HG03175 (cell line): ENCODE results near the gene HGFAC.
"Not testable (repeated sequence)": the region's sequence is repeated elsewhere in the genome, so short reads cannot be mapped to it uniquely, and the experiment has no call there.

ENCODE experiments used
- ATAC-seq: cut with Tn5 transposase; IDR thresholded peaks from one replicate; pipeline ENCODE4 v1.9.1; 2021; ENCODE audit warnings: mild to moderate bottlenecking, moderate library complexity; ENCODE audit not compliant: unreplicated experiment

The HGFAC gene

DNA sequence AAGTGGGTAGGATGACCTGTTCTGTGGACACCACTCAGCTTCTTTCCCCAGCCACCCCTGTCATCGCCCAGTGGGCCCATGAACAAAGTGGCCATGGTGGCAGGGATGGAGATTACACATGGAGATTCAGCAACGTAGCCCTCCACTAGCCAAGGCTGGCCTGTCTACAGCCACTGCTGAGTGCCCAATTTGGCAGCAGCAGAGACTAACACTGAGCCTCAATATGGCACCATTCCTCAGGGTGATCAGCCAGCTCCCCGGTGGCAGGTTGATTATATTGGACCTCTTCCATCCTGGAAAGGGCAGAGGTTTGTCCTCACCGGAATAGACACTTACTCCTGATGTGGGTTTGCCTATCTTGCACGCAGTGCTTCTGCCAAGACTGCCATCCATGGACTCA is 17.4 kb downstream of the HGFAC start:
- ATAC-seq, result not testable (repeated sequence)

DNA sequence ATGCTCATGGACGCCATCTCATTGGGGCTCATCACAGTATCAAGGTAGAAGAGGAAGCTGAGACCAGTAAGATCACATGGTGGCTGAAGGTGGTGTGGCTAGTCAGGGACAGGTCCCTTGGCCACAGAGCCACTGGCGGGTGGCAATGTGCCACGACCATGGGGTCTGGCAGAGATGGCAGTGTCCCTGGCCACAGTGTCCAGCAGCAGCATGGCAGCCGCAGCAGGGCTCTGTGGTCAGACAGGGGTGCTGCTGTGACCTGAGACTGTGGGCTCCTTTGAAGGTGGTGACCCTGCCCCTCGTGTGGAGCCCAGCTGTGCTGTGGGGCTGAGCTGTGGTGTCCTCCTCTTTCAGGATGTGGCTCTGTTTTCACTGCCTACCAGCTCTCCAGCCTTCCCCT is 19.2 kb downstream of the HGFAC start:
- ATAC-seq, result no peak

DNA sequence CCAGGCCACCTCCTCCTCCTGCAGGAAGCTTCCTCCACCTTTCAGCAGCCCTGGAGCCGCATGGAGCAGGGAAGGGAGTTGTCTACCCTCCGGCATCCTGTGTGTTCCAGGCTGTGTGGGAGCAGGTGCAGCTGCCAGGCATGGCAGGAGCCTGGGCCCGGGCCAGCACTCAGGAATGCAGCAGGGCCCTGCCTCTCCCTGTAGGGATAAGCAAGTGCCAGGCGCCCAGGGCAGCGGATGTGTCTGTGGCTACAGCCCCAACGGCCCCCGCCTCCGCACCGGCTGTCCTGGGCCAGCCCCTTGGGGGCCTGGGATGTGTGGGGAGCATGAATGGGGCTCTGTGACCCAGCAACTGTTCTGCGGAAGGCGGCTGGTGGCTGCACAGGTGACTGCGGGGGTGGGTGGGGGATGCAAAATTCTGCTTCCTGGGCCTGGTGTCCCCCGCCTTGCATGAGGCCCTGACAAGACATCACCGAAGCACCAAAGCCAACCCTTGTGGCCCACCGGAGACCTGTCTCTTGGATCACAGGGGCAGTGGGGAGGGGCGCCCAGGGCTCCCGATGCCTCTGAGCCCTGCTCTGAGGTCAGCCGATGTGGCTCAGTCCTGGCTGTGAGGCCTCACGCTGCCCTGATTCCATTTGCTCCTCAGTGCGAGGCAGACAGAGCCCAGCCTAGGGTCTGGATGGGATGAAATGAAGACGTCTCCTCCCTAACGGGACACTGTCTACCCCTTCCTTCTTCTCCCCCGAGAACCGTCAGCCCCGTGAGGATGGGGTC is 19.9 kb downstream of the HGFAC start:
- no peak for ATAC-seq

DNA sequence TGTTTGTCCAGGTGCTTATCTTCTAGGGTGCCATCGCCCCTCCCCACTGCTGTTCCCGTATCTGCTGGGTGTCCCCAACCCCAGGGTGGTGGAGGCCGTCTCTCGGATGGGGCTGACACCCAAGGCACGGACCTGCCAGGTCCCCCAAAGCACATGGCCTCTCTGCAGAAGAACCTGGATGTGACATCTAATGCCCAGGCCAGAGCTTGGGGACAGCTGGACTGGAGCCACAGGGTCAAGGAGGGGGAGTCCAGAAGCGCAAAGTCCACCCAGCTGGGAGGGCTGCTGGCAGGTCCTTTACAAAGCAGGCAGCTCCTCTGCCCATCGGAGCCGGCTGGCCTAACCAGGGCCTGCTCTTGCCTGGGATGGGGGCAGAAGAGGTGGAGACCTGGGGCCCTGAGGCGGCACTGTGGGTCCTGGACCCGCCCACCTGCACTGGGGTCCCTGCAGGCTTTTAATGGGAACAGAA is 20.6 kb downstream of the HGFAC start:
- ATAC-seq, result no peak

DNA sequence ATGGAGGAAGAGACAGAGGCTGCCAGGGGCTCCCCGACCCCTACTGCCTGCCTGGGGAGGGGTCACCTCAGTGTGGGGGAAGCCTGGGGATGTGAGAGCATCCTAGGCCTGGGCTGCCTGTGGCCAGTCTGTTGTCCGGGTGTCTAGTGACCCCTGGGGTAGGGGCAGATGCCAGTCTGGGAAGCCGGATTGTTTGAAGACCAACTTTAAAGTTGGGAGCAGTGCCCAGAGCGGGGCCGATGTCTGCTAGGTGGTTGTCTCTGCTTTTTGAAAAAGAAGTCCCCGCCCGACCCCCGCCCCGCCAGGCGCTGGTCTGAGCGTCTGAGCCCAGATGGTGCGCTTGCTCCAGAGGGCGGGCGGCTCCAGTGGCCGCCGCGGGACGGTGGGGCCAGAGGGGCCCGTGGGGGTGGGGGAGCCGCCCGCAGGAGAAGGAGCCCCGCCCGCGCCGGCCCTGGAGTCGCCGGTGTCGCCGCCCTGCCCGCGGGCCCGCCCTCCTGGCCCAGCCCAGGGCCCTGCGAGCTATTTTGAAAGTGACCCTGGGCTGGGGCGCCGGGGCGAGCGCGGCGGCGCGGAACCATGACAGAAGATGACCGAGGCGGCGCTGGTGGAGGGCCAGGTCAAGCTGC is 21.1 kb downstream of the HGFAC start, which contains the start of gene DOK7:
Gene DOK7 (plus strand): TSS at position 517 of the 626 bp plus-strand sequence. CDS start 70 bp downstream, at position 587.
- no peak for ATAC-seq

DNA sequence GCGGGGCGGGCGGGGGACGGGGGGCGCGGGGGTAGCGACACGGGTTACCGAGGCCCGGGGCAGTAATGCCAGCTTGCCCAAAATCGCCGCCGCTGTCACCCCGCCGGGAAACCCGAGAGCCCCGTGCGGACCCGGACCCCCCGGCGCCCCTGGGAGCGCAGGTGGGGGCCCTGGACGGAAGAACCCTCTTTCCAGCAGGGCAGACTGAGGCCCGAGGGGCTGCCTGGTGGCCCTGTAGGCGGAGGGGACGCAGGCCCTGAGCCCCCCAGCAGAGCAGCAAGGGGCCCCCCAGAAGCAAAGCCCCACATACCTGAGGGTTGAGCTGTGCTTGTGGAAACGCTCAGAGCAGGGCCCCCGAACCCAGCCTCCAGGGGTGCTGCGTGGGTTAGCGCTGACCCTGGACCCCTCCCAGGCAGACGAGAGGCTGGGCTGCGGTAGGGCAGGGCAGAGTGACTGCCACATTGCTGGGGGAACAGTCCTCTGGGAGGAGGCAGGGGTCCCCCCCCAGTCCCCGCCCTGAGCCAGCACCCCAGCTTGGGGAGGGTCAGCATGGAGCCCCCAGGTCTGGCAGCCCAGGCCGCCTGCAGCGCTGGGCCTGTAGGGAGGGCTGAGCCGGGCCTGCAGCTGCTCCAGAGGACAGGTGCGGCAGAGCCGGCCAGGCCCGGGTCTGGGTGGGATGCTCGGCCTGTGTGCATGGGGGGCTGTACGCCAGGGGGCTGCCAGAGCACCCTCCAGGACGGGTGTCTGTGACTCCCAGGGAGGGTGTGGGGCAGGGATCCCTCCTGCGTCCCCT is 22.0 kb downstream of the HGFAC start:
- no peak for ATAC-seq

DNA sequence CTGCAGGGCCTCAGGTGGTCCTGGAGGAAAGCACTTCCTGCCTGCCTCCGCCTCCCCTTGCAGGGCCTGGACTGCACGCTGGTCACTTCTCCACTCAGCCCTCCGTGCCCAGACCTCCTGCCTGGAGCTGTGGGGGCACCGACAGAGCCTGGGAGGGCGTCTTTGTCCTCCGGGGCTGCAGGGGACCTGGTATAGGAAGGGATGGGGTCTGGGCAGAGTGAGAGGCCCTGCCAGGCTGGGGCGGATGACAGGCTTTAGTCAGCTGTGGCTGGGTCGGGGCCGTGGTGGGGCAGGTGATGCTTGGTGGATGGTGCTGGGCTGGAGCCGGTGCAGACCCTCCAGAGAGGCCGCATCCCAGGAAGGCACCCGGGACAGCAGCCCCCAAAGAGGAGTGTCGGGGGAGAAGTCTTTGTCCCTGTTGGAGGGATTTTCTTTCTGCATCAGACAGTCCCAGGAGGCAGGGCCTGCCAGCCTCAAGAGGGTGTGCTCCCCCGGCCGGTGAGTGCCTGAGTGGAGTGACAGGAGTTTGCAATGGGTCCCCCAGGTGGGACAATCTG is 22.7 kb downstream of the HGFAC start:
- no peak for ATAC-seq

DNA sequence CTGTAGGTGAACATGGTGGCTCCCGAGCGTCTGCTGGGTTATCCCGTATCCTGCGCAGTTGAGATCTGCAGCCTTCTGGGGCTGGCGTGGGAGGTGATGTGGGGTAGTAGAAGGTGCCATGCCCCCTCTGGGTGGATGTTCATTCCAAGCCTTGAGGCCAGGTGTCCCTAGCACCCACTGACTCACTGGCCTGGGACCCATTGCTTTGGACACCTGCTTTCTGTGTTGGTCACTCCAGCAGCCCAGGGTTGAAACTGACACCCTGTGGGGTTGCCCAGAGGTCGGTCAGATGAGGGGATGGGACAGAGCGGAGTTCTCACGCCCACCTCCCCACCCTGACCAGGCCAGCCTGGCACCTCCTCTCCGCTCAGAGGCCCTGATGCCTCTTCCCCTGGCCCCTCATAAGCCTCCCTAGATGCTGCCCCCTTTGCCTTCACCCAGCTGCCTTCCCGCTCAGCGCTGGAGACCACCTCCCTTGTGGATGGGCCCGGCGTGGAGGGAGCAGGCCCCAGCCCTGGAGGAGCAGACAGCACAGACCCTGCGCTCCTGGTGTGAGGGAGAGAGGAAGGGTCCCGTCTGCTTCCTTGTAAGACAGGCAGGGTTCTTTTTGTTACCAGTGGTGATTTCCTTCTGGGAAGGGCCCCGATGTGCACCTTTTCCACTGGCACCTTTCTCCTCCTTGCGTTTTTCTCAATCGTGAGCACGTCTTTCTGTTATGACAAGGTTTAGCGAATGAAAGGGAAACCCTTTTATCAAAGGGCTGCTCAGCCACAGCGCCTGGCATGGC is 23.3 kb downstream of the HGFAC start:
- ATAC-seq, result no peak

DNA sequence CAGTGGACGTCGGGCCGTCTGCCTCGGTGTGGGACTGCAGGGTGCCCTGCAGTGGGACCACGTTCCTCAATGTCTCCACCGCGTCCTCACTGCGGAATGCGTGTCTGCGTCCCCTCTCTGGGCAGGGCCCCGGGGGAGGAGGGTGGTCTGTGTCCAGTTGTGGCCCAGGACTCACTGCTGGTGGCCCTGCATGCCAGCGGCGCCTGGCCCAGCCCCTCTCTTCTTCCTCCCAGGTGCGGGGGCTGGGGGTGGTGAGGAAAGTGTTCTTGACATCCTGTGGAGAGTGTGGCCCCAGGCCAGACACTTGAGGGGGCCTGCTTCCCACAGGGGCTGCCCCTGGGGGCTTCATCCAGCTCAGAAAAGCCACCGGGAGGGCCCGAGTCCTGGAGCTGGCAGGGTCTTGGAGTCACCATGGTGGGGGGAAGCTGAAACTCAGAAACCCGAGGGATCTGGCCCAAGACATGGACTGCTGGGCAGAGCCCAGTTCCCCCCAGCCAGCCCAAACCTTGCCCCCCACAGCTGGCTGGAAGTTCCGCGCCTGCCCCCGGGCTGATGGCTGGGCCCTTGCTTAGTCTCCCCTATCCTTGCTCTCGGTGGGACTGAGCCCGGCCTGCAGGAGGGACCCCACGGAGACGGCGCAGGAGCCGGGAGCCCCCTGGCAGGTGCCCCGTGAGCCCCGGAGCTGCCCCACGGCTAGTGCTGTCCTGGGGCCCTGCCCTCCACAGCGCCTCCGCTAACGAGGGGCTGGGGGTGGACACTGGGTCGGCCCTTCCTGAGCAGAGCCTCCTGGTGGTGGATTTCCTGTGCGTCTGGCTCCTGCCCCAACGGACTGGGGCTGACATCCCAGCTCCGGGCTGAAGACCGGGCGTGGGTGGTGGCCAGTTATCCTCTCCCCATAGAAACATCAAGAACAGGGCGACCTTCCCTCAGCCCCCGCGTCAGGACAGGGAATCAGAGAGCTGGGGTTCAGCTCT is 24.2 kb downstream of the HGFAC start:
- ATAC-seq, result no peak

DNA sequence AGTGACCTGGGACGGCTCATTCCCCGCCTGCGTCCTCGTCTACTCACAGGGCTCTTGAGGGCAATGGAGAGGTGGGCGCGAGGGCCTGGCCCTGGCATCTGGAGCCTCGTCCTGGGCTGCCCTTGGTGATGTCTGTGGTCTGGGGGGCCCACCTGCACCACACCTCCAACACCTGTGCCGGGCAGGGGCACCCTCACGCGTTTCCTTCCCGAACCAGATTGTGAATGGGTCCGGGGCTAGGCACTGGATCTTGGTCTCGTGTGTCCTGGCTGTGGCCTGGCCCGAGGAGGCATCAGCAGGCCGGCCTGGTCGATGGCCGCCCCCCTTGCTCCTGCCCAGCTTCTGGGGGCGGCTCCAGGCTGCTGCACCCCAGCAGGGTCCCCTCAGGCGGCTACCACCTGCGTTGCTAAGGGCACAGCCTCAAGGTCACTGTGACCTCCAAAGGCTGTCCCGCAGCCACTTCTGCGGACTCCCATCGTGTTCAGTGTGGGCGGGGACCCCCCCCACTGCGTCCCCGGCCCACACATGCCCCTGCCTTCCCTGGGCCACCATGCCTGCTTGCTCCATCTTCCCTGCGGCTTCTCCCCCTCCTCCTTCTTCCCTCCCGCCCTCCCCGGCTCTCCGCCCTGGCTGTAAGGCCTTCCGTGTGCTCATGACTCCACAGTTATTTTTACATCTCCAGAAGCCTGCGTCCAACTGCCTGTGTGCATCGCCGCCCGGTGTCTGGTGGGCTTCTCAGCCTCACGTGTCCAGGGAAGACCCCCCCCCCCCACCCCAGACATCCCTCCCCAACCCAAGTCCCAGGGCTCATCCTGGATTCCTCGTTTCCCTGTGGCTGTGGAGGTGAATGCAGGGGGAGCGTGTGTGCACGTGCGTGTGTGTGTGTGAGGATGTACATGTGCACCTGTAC is 25.2 kb downstream of the HGFAC start:
- ATAC-seq, result no peak

DNA sequence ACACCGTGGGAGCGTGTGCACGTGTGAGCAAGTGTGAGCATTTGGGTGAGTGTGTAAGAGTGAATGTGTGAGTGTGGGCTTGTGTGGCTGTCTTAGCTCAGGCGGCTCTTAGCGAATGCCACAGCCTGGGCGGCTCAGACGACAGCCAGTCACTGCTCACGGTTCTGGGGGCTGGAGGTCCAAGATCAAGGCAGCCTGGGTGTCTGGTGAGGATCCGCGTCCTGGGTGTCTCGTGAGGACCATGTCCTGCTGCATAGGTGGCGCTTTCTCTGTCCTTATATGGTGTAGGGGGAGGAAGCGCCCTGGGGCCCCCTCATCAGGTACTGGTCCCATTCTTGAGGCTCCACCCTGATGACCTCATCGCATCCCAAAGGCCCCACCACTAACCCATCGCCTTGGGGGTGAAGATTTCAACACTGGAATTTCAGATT is 25.8 kb downstream of the HGFAC start:
- no peak for ATAC-seq

DNA sequence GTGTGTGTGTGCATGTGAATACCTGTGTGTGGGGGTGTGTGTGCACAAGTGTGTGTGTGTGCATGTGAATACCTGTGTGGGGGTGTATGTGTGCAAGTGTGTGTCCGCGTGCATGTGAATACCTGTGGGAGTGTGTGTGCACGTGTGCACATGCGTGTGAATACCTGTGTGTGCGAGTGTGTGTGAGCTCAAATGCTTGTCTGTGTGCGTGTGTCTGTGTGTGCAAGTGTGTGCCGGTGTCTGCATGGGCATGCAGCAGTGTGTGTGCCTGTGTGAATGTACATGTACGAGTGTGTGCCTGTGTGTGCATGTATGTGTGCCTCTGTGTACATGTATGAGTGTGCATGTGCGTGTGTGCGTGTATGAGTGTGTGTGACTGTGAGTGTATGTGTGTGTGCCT is 26.4 kb downstream of the HGFAC start:
- no peak for ATAC-seq

DNA sequence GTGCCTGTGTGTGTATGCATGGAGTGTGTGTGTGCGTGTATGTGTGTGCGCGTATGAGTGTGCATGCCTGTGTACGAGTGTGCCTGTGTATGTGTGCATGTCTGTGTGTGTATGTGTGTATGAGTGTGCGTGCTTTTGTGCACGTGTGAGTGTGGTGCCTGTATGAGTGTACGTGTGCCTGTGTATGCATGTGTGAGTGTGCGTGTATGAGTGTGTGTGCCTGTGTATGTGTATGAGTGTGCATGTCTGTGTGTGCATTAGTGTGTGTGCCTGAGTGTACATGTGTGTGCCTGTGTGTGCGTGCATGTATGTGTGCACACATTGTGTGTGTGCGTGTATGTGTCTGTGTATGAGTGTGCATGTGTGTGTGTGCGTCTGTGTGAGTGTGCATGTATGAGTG is 27.0 kb downstream of the HGFAC start:
- ATAC-seq, result no peak

DNA sequence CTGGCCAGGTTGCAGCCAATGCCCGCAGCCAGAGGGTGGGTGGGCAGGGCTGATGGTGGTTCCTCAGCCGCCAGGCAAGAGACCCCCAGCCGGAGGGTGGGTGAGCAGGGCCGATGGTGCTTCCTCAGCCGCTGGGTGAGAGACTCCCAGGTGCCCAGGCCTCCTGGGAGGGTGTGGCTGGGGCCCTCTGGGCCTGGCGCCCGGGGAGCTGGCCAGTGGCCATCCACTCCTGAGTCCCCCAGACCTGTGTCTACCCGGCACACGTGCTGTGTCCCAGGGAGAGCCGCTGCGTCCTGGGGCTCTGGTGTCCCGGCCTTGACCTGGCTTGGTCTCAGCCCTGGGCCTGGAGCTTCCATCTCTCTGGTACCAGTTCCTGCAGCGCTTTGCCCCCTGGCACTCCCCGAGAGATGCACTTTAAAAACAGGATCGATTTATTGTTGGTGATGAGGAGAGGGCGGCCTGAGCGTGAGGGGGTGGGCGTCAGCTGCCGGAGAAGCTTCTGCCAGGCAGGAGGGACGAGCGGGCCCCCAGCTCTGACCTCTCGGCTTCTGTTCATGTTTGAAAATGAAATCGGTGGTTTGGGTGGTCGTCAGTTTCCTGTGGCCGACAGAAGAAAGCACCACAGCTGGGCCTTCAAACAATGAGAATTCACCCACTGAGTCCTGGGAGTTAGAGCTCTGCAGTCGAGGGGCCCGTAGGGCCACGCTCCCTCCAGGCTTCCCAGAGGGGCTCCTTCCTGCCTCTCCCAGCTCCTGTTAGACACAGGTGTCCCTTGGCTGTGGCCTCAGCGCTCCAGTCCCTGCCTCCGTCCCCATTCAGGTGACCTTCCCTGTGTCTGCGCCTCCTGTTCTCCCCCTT is 27.8 kb downstream of the HGFAC start:
- no peak for ATAC-seq

DNA sequence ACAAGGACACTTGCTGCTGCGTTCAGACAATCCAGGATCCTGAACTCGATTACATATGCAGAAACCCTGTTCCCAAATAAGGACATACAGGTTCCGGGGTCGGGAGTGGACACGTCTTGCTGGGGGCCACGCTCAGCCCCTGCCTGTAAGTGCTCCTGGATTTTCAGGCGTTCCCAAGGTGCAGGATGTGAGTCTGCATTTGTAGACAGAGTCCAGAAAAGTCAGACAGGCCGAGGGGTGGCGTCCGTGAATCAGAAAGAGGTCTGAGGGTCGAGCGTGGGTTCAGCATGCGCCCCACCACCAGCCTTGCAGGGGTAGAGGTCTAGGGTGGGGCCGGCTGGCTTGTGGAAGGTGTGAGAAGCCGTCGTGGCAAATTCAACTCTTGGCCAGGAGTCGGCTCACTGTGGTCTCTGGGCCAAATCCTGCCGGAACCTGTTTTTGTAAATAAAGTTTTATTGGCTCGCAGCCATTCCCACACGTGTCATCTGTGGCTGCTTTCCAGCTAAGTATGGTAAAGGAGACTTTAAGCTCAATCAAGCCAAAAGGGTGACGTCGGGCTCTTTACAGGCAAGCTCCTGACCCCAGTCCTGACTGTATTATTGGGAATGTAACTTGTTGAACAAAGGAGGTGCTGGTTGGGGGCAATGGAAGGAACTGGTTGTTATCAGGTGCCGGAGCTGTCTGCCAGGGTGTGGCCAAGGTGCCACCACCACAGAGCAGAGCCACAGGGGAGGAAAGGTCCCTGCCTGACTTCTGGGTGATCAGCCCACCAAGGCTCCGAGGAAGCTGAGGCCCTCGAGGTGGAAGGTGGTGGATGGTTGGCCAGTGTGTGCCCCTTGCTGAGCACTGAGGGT is 28.7 kb downstream of the HGFAC start:
- ATAC-seq, result no peak

DNA sequence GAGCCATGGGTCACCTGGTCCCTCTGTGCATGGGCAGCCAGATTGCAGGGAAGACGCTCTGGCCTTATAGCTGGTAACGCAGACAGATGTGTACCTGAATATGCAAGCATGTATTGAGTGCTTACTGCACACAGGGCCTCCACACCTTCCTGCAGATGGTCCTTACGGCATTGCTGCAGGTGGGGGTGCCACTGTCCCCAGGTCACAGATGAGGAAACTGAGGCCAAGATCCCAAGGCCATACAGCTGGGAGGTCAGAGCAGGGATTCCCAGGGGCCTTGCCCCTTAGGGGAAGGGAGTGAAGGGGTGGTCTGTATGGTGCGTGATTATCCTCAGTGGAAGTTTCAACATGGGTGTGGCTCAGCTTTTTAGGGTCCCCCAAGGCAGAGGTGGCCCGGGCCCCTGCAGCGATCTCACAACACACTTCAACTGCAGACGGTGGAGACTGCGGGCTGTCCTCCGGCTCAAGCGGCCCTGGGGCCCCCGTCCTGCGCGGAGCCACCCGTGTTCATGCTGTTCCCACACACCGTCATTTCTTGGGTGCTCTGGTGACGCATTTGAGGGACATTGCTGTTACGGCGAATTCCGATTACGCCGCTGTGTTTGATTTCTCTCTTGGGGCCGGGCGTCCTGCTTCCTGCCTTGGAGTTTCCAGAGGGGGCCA is 29.5 kb downstream of the HGFAC start:
- no peak for ATAC-seq
